Nephron (organoid): ENCODE measurements around the gene KHK.
"Not testable (repeated sequence)": the region's sequence is repeated elsewhere in the genome, so short reads cannot be mapped to it uniquely, and the experiment has no call there.

Source experiments
- H3K27ac Mint-ChIP-seq, 3 experiments: 2 replicates each; pipeline ENCODE4 v1.8.0; 2020; ENCODE audit warnings: mixed read lengths in 3 of 3, mild to moderate bottlenecking in 2 of 3, moderate library complexity in 1 of 3
- H3K27me3 Mint-ChIP-seq: 2 replicates; pipeline ENCODE4 v1.8.0; 2021; ENCODE audit warnings: low read depth, mild to moderate bottlenecking, moderate library complexity, mixed read lengths
- H3K36me3 Mint-ChIP-seq: 2 replicates; pipeline ENCODE4 v1.8.0; 2020; ENCODE audit warnings: low read depth, mixed read lengths
- H3K4me1 Mint-ChIP-seq: 2 replicates; pipeline ENCODE4 v1.8.0; 2020; ENCODE audit warnings: mixed read lengths
- H3K4me3 Mint-ChIP-seq, 3 experiments: 2 replicates each; pipeline ENCODE4 v1.8.0; 2020; ENCODE audit warnings: mild to moderate bottlenecking in 3 of 3, mixed read lengths in 3 of 3, moderate library complexity in 2 of 3
- H3K9me3 Mint-ChIP-seq: 2 replicates; pipeline ENCODE4 v1.8.0; 2020; ENCODE audit warnings: mixed read lengths
- TF ChIP-seq, protein P1 (sequence below), 3 experiments: fragments of 200-600 bp; sonication (generic); IDR thresholded peaks; one replicate each; pipeline ENCODE4 v1.5.0; 2021; ENCODE audit warnings: antibody characterized with exemption in 3 of 3; ENCODE audit not compliant: unreplicated experiment in 3 of 3

Gene KHK

DNA sequence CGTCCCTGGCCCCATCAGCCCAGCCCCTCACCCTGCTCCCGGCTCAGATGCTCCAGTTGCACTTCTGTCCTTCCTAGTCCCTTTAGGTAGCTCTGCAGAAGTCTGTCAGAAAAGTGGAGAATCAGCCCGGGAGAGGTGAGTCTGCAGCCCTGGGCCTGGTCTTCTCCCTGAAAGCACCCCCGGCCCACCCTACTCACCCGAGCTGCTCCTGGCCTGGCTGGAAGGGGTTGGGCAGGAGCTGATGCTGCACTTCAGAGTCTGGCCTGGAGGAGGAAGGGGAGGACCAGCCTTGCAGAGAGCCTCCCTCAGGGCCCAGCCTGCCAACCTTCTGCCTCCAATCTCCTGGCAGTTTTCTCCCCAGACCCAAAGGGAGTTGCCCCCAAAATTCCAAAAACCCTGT, 15.8 kb downstream of the KHK start:
- Mint-ChIP-seq H3K4me1 (no peaks in the 10 kb centered on the region), H3K4me3 (no peak overlapping the region), H3K27me3 (peaks cover 3% of the 10 kb centered on the region), H3K27ac (no peak overlapping the region), H3K36me3 (no peaks in the 10 kb centered on the region), H3K9me3 (no peaks in the 10 kb centered on the region)
- TF ChIP-seq, protein P1, sequence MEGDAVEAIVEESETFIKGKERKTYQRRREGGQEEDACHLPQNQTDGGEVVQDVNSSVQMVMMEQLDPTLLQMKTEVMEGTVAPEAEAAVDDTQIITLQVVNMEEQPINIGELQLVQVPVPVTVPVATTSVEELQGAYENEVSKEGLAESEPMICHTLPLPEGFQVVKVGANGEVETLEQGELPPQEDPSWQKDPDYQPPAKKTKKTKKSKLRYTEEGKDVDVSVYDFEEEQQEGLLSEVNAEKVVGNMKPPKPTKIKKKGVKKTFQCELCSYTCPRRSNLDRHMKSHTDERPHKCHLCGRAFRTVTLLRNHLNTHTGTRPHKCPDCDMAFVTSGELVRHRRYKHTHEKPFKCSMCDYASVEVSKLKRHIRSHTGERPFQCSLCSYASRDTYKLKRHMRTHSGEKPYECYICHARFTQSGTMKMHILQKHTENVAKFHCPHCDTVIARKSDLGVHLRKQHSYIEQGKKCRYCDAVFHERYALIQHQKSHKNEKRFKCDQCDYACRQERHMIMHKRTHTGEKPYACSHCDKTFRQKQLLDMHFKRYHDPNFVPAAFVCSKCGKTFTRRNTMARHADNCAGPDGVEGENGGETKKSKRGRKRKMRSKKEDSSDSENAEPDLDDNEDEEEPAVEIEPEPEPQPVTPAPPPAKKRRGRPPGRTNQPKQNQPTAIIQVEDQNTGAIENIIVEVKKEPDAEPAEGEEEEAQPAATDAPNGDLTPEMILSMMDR (IDR thresholded peaks at IDR 0.05; ENCODE audit: unreplicated experiment in 3 of 3): no peak

DNA sequence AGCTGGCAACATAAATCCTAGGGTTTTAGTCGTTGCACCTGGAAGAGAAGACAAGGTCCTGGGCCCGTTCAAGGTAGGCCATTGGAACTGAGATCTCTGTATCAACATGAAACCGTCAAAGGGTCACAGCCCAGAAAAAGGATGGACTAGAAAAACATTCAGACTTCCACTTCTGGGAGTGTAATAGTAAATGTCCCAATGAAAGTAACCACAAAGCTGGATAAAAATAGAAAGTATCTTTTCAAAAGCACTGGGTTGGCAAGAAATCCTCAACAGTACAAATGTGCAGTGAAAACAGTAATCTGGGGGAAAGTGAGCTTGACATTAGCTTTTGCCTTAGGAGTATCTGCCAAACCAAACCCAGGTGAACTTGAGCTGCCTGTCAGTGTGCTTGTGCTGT, 19.4 kb downstream of the KHK start:
- Mint-ChIP-seq H3K36me3 (no peaks in the 10 kb centered on the region), H3K27me3 (peaks cover 4% of the 10 kb centered on the region), H3K27ac (no peak overlapping the region), H3K9me3 (no peaks in the 10 kb centered on the region), H3K4me1 (no peaks in the 10 kb centered on the region), H3K4me3 (no peak overlapping the region)
- TF ChIP-seq, protein P1 (IDR thresholded peaks at IDR 0.05; ENCODE audit: unreplicated experiment in 3 of 3): no peak

DNA sequence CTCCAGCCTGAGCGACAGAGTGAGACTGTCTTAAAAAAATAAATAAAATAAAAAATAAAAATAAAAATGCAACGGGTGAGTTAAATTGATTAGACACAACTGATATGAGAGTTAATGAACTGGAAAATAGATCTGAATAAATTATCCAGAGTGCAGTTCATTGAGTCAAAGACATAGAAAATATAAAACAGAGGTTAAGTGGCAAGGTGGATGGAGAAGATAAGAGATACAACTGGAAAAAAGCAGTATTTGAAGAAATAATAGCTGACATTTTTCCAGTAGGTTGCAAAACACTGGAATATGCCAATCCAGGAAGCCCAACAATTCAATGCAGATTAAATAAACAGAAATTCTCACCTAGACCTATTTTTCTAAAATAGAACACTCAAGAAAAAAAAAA, 21.6 kb downstream of the KHK start:
- Mint-ChIP-seq H3K36me3 (no peaks in the 10 kb centered on the region), H3K4me3 (no peak overlapping the region)

DNA sequence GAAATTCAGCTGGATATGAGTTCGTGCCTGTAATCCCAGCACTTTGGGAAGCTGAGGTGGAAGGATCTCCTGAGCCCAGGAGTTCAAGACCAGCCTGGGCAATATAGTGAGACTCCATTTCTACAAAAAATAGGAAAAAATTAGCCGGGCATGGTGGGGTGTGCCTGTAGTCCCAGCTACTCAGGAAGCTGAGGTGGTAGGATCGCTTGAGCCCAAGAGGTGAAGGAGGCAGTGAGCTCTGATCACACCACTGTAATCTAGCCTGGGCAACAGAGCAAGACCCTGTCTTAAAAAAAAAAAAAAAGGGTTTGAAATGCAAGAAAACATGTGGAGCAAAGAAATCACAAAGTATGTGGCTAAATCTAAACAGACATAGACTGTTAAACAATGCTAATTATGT, 22.5 kb downstream of the KHK start:
- Mint-ChIP-seq H3K4me3 (no peak overlapping the region), H3K9me3 (no peaks in the 10 kb centered on the region), H3K36me3 (no peaks in the 10 kb centered on the region), H3K4me1 (no peaks in the 10 kb centered on the region), H3K27me3 (peaks cover 14% of the 10 kb centered on the region), H3K27ac (no peak overlapping the region)
- TF ChIP-seq, protein P1 (IDR thresholded peaks at IDR 0.05; ENCODE audit: unreplicated experiment in 3 of 3): no peak

More for the DNA sequence above, 21.6 kb downstream of the KHK start:
- TF ChIP-seq, protein P1 (IDR thresholded peaks at IDR 0.05; ENCODE audit: unreplicated experiment in 3 of 3): no peak
- Mint-ChIP-seq H3K4me1 (no peaks in the 10 kb centered on the region), H3K27ac (no peak overlapping the region), H3K27me3 (peaks cover 10% of the 10 kb centered on the region), H3K9me3 (no peaks in the 10 kb centered on the region)

DNA sequence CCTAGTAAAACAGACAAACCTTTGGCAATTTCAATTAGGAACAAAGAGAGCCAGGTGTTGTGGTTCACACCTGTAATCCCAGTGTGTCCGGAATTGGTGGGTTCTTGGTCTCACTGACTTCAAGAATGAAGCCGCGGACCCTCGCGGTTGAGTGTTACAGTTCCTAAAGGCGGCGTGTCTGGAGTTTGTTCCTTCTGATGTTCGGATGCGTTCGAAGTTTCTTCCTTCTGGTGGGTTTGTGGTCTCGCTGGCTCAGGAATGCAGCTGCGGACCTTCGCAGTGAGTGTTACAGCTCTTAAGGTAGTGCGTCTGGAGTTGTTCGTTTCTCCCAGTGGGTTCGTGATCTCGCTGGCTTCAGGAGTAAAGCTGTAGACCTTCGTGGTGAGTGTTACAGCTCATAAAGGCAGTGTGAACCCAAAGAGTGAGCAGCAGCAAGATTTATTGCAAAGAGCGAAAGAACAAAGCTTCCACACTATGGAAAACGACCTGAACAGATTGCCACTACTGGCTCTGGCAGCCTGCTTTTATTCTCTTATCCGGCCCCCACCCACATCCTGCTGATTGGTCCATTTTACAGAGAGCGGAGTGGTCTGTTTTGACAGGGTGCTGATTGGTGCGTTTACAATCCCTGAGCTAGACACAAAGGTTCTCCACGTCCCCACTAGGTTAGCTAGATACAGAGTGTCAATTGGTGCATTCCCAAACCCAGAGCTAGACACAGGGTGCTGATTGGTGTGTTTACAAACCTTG, 24.2 kb downstream of the KHK start:
- not testable (repeated sequence) for H3K27ac Mint-ChIP-seq, H3K36me3 Mint-ChIP-seq, H3K9me3 Mint-ChIP-seq, H3K4me1 Mint-ChIP-seq, H3K4me3 Mint-ChIP-seq
- H3K27me3 Mint-ChIP-seq: peaks cover 20% of the 10 kb centered on the region

DNA sequence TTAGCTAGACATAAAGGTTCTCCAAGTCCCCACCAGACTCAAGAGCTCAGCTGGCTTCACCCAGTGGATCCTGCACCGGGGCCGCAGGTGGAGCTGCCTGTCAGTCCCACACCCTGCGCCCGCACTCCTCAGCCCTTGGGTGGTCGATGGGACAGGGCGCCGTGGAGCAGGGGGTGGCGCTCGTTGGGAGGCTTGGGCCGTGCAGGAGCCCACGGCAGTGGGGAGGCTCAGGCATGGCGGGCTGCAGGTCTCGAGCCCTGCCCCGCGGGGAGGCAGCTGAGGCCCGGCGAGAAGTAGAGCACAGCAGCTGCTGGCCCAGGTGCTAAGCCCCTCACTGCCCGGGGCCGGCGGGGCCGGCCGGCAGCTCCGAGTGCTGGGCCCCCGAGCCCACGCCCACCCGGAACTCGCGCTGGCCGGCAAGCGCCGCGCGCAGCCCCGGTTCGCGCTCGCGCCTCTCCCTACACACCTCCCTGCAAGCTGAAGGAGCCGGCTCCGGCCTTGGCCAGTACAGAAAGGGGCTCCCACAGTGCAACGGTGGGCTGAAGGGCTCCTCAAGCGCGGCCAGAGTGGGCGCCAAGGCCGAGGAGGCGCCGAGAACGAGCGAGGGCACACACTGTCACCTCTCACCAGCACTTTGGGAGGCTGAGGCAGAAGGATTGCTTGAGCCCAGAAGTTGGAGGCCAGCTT, 25.0 kb downstream of the KHK start:
- H3K4me3 Mint-ChIP-seq, H3K9me3 Mint-ChIP-seq, H3K4me1 Mint-ChIP-seq, H3K27ac Mint-ChIP-seq, H3K36me3 Mint-ChIP-seq: not testable (repeated sequence)
- peaks cover 25% of the 10 kb centered on the region for H3K27me3 Mint-ChIP-seq

DNA sequence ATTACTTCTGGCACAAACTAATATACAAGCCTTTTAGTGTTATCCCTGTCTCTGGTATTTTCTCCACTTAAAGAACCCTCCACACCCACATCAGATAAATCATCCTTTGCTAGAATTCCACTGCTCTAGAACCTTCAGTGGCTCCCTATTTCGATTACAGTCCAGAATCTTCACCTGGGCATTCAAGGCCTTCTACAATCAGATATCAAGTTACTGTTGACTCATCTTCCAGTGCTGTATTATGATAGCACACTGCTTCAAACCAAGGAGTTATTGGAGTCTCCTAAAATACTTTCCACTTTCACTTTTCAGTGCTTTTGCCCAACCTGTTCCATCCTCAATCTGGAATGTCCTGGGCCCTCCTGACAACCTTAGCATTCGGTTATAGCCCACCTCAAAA, 28.9 kb downstream of the KHK start:
- Mint-ChIP-seq H3K4me3 (no peak overlapping the region), H3K4me1 (no peaks in the 10 kb centered on the region), H3K36me3 (no peaks in the 10 kb centered on the region), H3K27me3 (peaks cover 61% of the 10 kb centered on the region), H3K27ac (no peak overlapping the region), H3K9me3 (peaks cover 2% of the 10 kb centered on the region)
- TF ChIP-seq, protein P1 (IDR thresholded peaks at IDR 0.05; ENCODE audit: unreplicated experiment in 3 of 3): no peak
